Measurements from ENCODE around the gene SEMA3C.

GRCh38 chr7:80740778-80741545, 177.9 kb downstream of the SEMA3C start:
- TF ChIP-seq CTCF (conservative IDR thresholded peaks at IDR 0.05; ENCODE audit: low read length), result no peak
- TF ChIP-seq EZH2phosphoT487 (IDR thresholded peaks at IDR 0.05; ENCODE audit: borderline replicate concordance), result no peak

All from Loucy (cell line).